Activated CD8-positive, alpha-beta memory T cell treated with anti-CD3 and anti-CD28 coated beads, Interleukin-2, amount 50 U/mL, for 24 hours (primary cell): Measurements from ENCODE around the gene AGPAT4.
"Not testable (repeated sequence)": the region's sequence is repeated elsewhere in the genome, so short reads cannot be mapped to it uniquely, and the experiment has no call there.

Experiments
- DNase-seq: peaks from one replicate; pipeline ENCODE4 v3.0.0-alpha.2; 2020; ENCODE audit errors: extremely low read depth

The AGPAT4 gene

GRCh38 chr6:161227004-161227960 lies 46.6 kb downstream of the AGPAT4 start:
- no peak for DNase-seq

GRCh38 chr6:161226009-161226964 lies 47.6 kb downstream of the AGPAT4 start:
- no peak for DNase-seq

- DNase-seq = no peak
These were observed 48.2 kb downstream of the AGPAT4 start for GRCh38 chr6:161225681-161226008.

- not testable (repeated sequence) for DNase-seq
These were observed 48.7 kb downstream of the AGPAT4 start for GRCh38 chr6:161224951-161225680.

- no peak for DNase-seq
These were observed 50.2 kb downstream of the AGPAT4 start for GRCh38 chr6:161223646-161224045.

GRCh38 chr6:161222706-161223234 lies 51.1 kb downstream of the AGPAT4 start:
- DNase-seq = no peak

GRCh38 chr6:161220346-161220745 lies 53.5 kb downstream of the AGPAT4 start:
- DNase-seq = no peak

- DNase-seq = no peak
These were observed 54.2 kb downstream of the AGPAT4 start for GRCh38 chr6:161219680-161220079.

- DNase-seq = no peak
These were observed 55.6 kb downstream of the AGPAT4 start for GRCh38 chr6:161218222-161218621.

GRCh38 chr6:161217628-161218027 lies 56.2 kb downstream of the AGPAT4 start:
- no peak for DNase-seq

- no peak for DNase-seq
These were observed 57.1 kb downstream of the AGPAT4 start for GRCh38 chr6:161216616-161217205.

- no peak for DNase-seq
These were observed 57.8 kb downstream of the AGPAT4 start for GRCh38 chr6:161215876-161216615.

GRCh38 chr6:161215193-161215592 lies 58.7 kb downstream of the AGPAT4 start:
- DNase-seq = no peak

- no peak for DNase-seq
These were observed 59.1 kb downstream of the AGPAT4 start for GRCh38 chr6:161214722-161215121.

- DNase-seq = no peak
These were observed 61.0 kb downstream of the AGPAT4 start for GRCh38 chr6:161212902-161213301.

GRCh38 chr6:161211380-161212035 lies 62.4 kb downstream of the AGPAT4 start:
- no peak for DNase-seq

- no peak for DNase-seq
These were observed 63.0 kb downstream of the AGPAT4 start for GRCh38 chr6:161210857-161211256.

GRCh38 chr6:161207200-161207599 lies 66.7 kb downstream of the AGPAT4 start:
- no peak for DNase-seq

GRCh38 chr6:161204866-161205557 lies 68.8 kb downstream of the AGPAT4 start:
- no peak for DNase-seq
